CD4-positive, alpha-beta T cell treated with Interleukin-1 beta for 1 hour (primary cell): Measurements from ENCODE around the gene GNB3.
"Not testable (repeated sequence)": the region's sequence is repeated elsewhere in the genome, so short reads cannot be mapped to it uniquely, and the experiment has no call there.

Source experiments
- DNase-seq, 2 donors: peaks; one replicate each; pipeline ENCODE4 v3.0.0-alpha.2; 2020 to 2022

The GNB3 gene

DNA sequence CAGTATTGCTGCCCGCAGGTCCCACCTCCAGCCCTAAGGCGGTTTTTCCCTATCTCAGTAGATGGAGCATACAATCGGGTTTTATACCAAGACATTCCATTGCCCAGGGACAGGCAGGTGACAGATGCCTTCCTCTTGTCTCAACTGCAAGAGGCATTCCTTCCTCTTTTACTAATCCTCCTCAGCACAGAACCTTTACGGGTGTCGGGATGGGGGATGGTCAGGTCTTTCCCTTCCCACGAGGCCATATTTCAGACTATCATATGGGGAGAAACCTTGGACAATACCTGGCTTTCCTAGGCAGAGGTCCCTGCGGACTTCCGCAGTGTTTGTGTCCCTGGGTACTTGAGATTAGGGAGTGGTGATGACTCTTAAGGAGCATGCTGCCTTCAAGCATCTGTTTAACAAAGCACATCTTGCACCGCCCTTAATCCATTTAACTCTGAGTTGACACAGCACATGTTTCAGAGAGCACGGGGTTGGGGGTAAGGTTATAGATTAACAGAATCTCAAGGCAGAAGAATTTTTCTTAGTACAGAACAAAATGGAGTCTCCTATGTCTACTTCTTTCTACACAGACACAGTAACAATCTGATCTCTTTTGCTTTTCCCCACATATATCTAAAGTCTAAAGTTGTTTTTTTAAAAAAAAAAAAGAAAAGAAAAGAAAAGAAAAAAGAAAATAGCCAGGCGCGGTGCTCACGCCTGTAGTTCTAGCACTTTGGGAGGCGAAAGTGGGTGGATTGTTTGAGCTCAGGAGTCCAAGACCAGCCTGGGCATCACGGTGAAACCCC lies 45.7 kb downstream of the GNB3 start:
- not testable (repeated sequence) for DNase-seq

DNA sequence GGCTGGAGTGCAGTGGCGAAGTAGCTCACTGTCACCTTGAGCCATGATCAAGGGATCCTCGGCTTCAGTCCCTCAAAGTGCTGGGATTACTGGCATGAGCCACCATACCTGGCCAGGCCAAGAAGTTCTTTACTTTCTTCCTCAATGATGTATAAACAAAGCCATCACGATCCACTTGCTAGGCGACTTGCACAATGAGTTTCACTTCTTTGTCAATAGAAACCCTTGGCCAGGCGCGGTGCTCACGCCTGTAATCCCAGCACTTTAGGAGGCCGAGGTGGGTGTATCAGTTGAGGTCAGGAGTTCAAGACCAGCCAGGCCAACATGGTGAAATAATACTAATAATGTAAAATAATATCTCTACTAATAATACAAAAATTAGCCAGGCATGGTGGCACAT lies 46.7 kb downstream of the GNB3 start:
- DNase-seq = peak in 1 of 2 donors; percentile 25

DNA sequence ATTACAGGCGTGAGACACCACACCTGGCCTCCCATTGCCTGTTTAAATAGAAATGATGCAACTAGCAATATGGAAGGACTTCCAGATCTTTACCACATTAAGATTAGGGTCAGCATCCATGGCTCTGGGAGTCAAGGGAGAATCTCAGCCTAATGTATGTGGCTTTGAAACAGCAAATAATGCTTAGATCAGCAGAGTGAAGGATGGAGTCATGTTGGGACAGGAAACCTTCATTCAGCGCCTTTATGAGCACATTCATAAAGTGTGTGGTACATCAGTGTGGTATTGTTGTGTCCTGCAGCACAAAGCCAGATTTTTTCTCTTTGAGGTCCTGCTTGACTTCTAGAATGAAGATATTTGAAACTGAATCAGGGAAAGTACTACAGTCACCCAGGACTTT lies 47.6 kb downstream of the GNB3 start:
- no peak for DNase-seq

DNA sequence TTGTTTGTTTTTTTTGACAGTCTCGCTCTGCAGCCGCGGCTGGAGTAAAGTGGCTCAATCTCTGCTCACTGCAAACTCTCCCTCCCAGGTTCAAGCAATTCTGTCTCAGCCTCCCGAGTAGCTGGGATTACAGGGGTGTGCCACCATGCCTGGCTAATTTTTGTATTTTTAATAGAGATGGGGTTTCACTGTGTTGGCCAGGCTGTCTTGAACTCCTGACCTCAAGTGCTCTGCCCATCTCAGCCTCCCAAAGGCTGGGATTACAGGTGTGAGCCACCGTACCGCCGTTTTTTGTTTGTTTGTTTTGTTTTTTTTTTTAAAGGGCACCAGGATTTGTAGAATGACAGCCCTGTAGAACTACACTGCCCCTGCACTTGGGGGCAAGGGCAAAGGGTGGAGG lies 48.1 kb downstream of the GNB3 start:
- DNase-seq = not testable (repeated sequence)

- not testable (repeated sequence) for DNase-seq
Observed at GRCh38 chr12:6889775-6890573, 49.2 kb downstream of the GNB3 start.

GRCh38 chr12:6890789-6891645 lies 50.3 kb downstream of the GNB3 start:
- DNase-seq = peak; percentile 98

DNA sequence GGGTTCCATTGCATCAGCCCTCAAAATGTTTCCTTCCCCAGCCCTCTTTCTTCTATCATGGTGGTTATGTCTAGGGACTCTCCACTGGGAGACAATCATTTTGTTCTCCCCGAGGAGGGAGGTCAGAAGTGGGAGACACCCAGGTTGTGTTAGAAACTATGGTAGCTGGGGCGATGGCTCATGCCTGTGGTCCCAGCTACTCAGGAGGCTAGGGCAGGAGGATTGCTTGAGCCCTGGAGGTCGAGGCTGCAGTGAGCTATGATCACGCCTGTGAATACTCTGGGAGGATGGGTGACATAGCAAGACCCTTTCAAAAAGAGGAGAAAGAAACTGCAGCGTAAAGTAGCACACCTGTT lies 50.9 kb downstream of the GNB3 start:
- no peak for DNase-seq

DNA sequence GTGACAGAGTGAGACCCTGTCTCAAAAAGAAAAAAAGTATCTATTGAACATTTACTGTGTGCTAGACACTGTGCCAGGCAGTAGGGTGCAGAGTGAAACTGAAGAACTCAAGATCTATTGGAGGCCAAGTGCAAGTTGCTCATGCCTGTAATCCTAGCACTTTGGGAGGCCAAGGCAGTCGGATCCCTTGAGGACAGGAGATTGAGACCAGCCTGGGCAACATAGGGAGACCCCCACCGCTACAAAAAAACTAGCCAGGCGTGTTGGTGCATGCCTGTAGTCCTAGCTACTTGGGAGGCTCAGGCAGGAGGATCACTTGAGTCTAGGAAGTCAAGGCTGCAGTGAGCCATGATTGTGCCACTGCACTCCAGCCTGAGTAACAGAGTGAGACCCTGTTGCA lies 52.0 kb downstream of the GNB3 start:
- DNase-seq = not testable (repeated sequence)

- DNase-seq = no peak
Observed at GRCh38 chr12:6894321-6894720, 53.6 kb downstream of the GNB3 start.
